Measurements from ENCODE around the gene MT1B. TPM values are rescaled to one million over a fixed set of nuclear protein-coding genes. Genes with fewer than 3 reads are reported as not detected.
"Not testable (repeated sequence)": the region's sequence is repeated elsewhere in the genome, so short reads cannot be mapped to it uniquely, and the experiment has no call there.

MT1B gene
- total RNA-seq, 1 experiment from 2014 or later, result not detected

DNA sequence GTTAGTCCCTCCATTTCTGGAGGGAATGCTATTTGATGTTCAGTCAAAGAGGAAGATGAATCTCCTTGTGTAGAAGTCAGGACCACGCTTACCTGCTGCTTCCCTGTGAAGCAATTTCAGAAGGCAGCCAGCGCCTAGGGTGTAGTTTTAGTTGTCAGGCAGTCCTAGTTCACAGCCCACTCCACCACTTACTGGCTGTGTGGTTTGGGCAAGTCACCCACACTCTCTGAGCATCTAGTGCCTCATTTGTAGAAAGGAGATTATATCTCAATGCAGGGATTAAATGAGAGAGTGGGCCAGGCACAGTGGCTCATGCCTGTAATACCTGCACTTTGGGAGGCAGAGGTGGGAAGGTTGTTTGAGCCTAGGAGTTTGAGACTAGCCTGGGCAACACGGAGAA lies 20.5 kb downstream of the MT1B start:
- RAD21 ChIA-PET (ENCODE audit: low non-redundant PET in 1 of 2, low total read pairs in 2 of 2, uncharacterized antibody in 2 of 2, unreplicated experiment in 2 of 2); H3K79me2 ChIP-seq (ENCODE audit: insufficient read depth, low read length); H3K9ac ChIP-seq (ENCODE audit: low read length); POLR2A ChIA-PET; ATAC-seq; H3K4me2 ChIP-seq (ENCODE audit: low read length); H3K9me3 ChIP-seq (ENCODE audit: control insufficient read depth in 1 of 2, insufficient read depth in 1 of 2, low read depth in 1 of 2, low read length in 2 of 2); H4K20me1 ChIP-seq (ENCODE audit: insufficient read depth); H2AFZ ChIP-seq (ENCODE audit: low read depth, low read length, poor library complexity, severe bottlenecking); CTCF ChIA-PET; BruUV-seq (replicated peaks); H3K27me3 ChIP-seq (ENCODE audit: insufficient read depth, low read length); H3K4me1 ChIP-seq (ENCODE audit: control insufficient read depth in 1 of 2, insufficient read depth in 2 of 2, low read length in 2 of 2); intact Hi-C loops (cut with micrococcal nuclease); H3K27ac ChIP-seq (ENCODE audit: low read depth, low read length); DNase-seq (ENCODE audit: low read depth, low spot score); H3K9me2 ChIP-seq (ENCODE audit: insufficient read depth); H3K4me3 ChIP-seq (replicated peaks in 1 of 2; ENCODE audit: low read depth in 1 of 2, low read length in 2 of 2); H3K36me3 ChIP-seq (ENCODE audit: control insufficient read depth in 1 of 2, insufficient read depth in 2 of 2, low read length in 2 of 2): not testable (repeated sequence)

DNA sequence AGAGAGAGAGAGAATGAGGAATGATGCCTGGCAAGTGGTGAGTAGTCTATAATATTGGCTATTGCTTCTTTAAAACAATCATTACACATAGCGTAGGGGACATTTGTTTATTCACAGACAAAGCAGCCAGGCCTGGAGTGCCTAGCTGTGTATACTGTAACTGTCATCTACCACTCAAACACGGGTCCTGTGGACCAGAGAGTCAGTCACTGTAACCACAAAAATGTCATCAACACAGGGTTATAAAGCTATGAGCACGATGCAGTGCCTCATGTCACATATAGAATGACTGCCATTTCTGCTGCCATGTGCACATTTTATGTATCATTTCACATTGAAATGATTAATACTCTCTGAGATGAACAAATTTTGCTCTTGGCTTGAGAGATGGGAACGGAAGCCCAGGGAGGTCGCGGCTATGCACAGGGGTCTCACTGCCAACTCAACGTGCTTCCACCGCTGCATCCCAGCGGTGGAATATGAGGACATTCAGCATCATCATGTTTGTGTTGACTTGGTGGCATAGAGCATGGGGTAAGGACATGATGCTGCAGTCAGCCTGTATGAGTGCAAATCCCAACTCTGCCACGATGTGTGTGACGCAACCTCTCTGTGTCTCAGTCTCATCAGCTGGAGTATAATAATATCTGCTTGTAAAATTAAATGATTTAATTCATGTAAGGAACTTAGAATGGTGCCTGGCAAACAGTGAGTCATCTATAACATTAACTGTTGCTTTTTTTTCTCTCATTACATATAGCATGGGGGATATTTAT lies 21.3 kb downstream of the MT1B start:
- intact Hi-C loops (cut with micrococcal nuclease), result no loop called here
- ChIA-PET RAD21 (ENCODE audit: low non-redundant PET in 1 of 2, low total read pairs in 2 of 2, uncharacterized antibody in 2 of 2, unreplicated experiment in 2 of 2) (no interaction called here), POLR2A (interaction anchor here (1.6 kb wide), 1 partner anchor 10 kb away, joined by 5 read pairs; no protein-coding TSS in a partner anchor), CTCF (no interaction called here)
- no TSS peak for BruUV-seq (replicated peaks)
- H3K79me2 ChIP-seq (ENCODE audit: insufficient read depth, low read length), result no peaks in the 10 kb centered on the region
- H3K9me2 ChIP-seq (ENCODE audit: insufficient read depth), result no peaks in the 10 kb centered on the region
- no peak overlapping the region for H3K4me3 ChIP-seq (replicated peaks in 1 of 2; ENCODE audit: low read depth in 1 of 2, low read length in 2 of 2)
- ATAC-seq (no peak), DNase-seq (ENCODE audit: low read depth, low spot score) (no peak)
- no peak overlapping the region for H3K9ac ChIP-seq (ENCODE audit: low read length)
- no peak overlapping the region for H3K27ac ChIP-seq (ENCODE audit: low read depth, low read length)
- H4K20me1 ChIP-seq (ENCODE audit: insufficient read depth), result no peaks in the 10 kb centered on the region
- no peaks in the 10 kb centered on the region for H3K27me3 ChIP-seq (ENCODE audit: insufficient read depth, low read length)
- no peaks in the 10 kb centered on the region for H3K9me3 ChIP-seq (ENCODE audit: control insufficient read depth in 1 of 2, insufficient read depth in 1 of 2, low read depth in 1 of 2, low read length in 2 of 2)
- H3K4me1 ChIP-seq (ENCODE audit: control insufficient read depth in 1 of 2, insufficient read depth in 2 of 2, low read length in 2 of 2), result no peaks in the 10 kb centered on the region
- H3K4me2 ChIP-seq (ENCODE audit: low read length), result no peak overlapping the region
- no peaks in the 10 kb centered on the region for H3K36me3 ChIP-seq (ENCODE audit: control insufficient read depth in 1 of 2, insufficient read depth in 2 of 2, low read length in 2 of 2)
- no peak overlapping the region for H2AFZ ChIP-seq (ENCODE audit: low read depth, low read length, poor library complexity, severe bottlenecking)
- no peak for TF ChIP-seq CBX3 (IDR thresholded peaks at IDR 0.05; ENCODE audit: low read depth)
- no peak for TF ChIP-seq SP1 (IDR thresholded peaks at IDR 0.05; ENCODE audit: low read depth)
- TF ChIP-seq TCF7L2 (IDR thresholded peaks at IDR 0.05; ENCODE audit: borderline replicate concordance, extremely low read depth, insufficient read depth, insufficient read length), result no peak
- no peak for TF ChIP-seq SIN3A (IDR thresholded peaks at IDR 0.05; ENCODE audit: low read depth)
- TF ChIP-seq, protein P1, sequence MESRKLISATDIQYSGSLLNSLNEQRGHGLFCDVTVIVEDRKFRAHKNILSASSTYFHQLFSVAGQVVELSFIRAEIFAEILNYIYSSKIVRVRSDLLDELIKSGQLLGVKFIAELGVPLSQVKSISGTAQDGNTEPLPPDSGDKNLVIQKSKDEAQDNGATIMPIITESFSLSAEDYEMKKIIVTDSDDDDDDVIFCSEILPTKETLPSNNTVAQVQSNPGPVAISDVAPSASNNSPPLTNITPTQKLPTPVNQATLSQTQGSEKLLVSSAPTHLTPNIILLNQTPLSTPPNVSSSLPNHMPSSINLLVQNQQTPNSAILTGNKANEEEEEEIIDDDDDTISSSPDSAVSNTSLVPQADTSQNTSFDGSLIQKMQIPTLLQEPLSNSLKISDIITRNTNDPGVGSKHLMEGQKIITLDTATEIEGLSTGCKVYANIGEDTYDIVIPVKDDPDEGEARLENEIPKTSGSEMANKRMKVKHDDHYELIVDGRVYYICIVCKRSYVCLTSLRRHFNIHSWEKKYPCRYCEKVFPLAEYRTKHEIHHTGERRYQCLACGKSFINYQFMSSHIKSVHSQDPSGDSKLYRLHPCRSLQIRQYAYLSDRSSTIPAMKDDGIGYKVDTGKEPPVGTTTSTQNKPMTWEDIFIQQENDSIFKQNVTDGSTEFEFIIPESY (IDR thresholded peaks at IDR 0.05; ENCODE audit: extremely low read depth, insufficient replicate concordance, low read length), result no peak
- TF ChIP-seq SRF (IDR thresholded peaks at IDR 0.05; ENCODE audit: low read depth), result no peak
- TF ChIP-seq ZNF274 (IDR thresholded peaks at IDR 0.05; ENCODE audit: low read depth, low read length), result no peak
- TF ChIP-seq EGR1 (IDR thresholded peaks at IDR 0.05; ENCODE audit: low read depth), result no peak
- TF ChIP-seq EZH2 (IDR thresholded peaks at IDR 0.05), result no peak
- TF ChIP-seq JUND (IDR thresholded peaks at IDR 0.05), result no peak
- no peak for TF ChIP-seq POLR2AphosphoS5 (IDR thresholded peaks at IDR 0.05; ENCODE audit: low read depth, low read length)
- TF ChIP-seq YY1 (IDR thresholded peaks at IDR 0.05; ENCODE audit: extremely low read depth, insufficient replicate concordance, low read depth, low read length), result no peak
- TF ChIP-seq, protein P2, sequence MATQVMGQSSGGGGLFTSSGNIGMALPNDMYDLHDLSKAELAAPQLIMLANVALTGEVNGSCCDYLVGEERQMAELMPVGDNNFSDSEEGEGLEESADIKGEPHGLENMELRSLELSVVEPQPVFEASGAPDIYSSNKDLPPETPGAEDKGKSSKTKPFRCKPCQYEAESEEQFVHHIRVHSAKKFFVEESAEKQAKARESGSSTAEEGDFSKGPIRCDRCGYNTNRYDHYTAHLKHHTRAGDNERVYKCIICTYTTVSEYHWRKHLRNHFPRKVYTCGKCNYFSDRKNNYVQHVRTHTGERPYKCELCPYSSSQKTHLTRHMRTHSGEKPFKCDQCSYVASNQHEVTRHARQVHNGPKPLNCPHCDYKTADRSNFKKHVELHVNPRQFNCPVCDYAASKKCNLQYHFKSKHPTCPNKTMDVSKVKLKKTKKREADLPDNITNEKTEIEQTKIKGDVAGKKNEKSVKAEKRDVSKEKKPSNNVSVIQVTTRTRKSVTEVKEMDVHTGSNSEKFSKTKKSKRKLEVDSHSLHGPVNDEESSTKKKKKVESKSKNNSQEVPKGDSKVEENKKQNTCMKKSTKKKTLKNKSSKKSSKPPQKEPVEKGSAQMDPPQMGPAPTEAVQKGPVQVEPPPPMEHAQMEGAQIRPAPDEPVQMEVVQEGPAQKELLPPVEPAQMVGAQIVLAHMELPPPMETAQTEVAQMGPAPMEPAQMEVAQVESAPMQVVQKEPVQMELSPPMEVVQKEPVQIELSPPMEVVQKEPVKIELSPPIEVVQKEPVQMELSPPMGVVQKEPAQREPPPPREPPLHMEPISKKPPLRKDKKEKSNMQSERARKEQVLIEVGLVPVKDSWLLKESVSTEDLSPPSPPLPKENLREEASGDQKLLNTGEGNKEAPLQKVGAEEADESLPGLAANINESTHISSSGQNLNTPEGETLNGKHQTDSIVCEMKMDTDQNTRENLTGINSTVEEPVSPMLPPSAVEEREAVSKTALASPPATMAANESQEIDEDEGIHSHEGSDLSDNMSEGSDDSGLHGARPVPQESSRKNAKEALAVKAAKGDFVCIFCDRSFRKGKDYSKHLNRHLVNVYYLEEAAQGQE (IDR thresholded peaks at IDR 0.05; ENCODE audit: low read depth), result no peak
- TF ChIP-seq EZH2phosphoT487 (IDR thresholded peaks at IDR 0.05; ENCODE audit: borderline replicate concordance), result no peak
- TF ChIP-seq, protein P3, sequence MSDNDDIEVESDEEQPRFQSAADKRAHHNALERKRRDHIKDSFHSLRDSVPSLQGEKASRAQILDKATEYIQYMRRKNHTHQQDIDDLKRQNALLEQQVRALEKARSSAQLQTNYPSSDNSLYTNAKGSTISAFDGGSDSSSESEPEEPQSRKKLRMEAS (IDR thresholded peaks at IDR 0.05), result no peak
